PC-3 (cell line): ENCODE measurements around the gene KCNH5. TPM values are rescaled to one million over a fixed set of nuclear protein-coding genes. Genes with fewer than 3 reads are reported as not detected.

Experiments used
- ATAC-seq: fragments of 200-7000 bp; cut with Tn5 transposase; 2 replicates; pipeline ENCODE4 v1.9.1; 2020; ENCODE audit warnings: mild to moderate bottlenecking, moderate library complexity
- BruUV-seq: library from RNA; stranded (reverse); fragments of 400-500 nt; replicated peaks from 2 replicates; lab custom pipeline; 2021; lab: Mats Ljungman, UMichigan
- CTCF ChIA-PET: fragments of 300-600 bp; sonication (Branson Sonifier 250); formaldehyde crosslinking; loops from one replicate; lab custom pipeline; 2022; ENCODE audit warnings: antibody characterized with exemption; lab: Charles Lee
- POLR2A ChIA-PET: fragments of 300-600 bp; sonication (Branson Sonifier 250); formaldehyde crosslinking; loops from one replicate; lab custom pipeline; 2022; ENCODE audit warnings: antibody characterized with exemption; ENCODE audit not compliant: unreplicated experiment; lab: Charles Lee
- DNase-seq: peaks from one replicate; pipeline ENCODE4 v3.0.0-alpha.2; 2015
- H2AFZ ChIP-seq: fragments of 300-600 bp; sonication (generic); 2 replicates; pipeline ENCODE4 v1.6.0; 2016; ENCODE audit warnings: antibody characterized with exemption, low read length
- H3F3A ChIP-seq: fragments of 300-600 bp; sonication (generic); one replicate; pipeline ENCODE4 v1.6.0; 2017; ENCODE audit warnings: antibody characterized with exemption, low read length, control low read depth, mild to moderate bottlenecking; ENCODE audit not compliant: unreplicated experiment
- H3K27ac ChIP-seq: fragments of 300-600 bp; sonication (generic); 2 replicates; pipeline ENCODE4 v1.5.1; 2016; ENCODE audit warnings: mild to moderate bottlenecking, low read length
- H3K27me3 ChIP-seq: fragments of 300-600 bp; sonication (generic); 2 replicates; pipeline ENCODE4 v1.6.1; 2016; ENCODE audit warnings: low read length, mixed read lengths
- H3K36me3 ChIP-seq: fragments of 300-600 bp; sonication (generic); 2 replicates; pipeline ENCODE4 v1.6.1; 2016; ENCODE audit warnings: low read depth, mixed run types, low read length, mixed read lengths
- H3K4me1 ChIP-seq: fragments of 300-600 bp; sonication (generic); 2 replicates; pipeline ENCODE4 v1.5.1; 2016; ENCODE audit warnings: low read length; ENCODE audit not compliant: insufficient read depth
- H3K4me2 ChIP-seq: fragments of 300-600 bp; sonication (generic); 2 replicates; pipeline ENCODE4 v1.6.0; 2016; ENCODE audit warnings: low read length
- H3K4me3 ChIP-seq: fragments of 300-600 bp; sonication (generic); 2 replicates; pipeline ENCODE4 v1.5.1; 2016; ENCODE audit warnings: mild to moderate bottlenecking, low read length, mixed read lengths
- H3K79me2 ChIP-seq: fragments of 300-600 bp; sonication (generic); 2 replicates; pipeline ENCODE4 v1.6.1; 2017; ENCODE audit warnings: low read length, mixed read lengths
- H3K9ac ChIP-seq: fragments of 300-600 bp; sonication (generic); 2 replicates; pipeline ENCODE4 v1.6.0; 2016; ENCODE audit warnings: mild to moderate bottlenecking, low read length
- H3K9me2 ChIP-seq: fragments of 300-600 bp; sonication (generic); replicated peaks from 2 replicates; pipeline ENCODE4 v1.6.1; 2016; ENCODE audit warnings: mixed run types, low read length, mixed read lengths
- H3K9me3 ChIP-seq: fragments of 300-600 bp; sonication (generic); 2 replicates; pipeline ENCODE4 v1.6.1; 2016; ENCODE audit warnings: low read length, mixed read lengths
- H4K20me1 ChIP-seq: fragments of 300-600 bp; sonication (generic); 2 replicates; pipeline ENCODE4 v1.6.1; 2016; ENCODE audit warnings: low read length, mixed read lengths
- EZH2 ChIP-seq: fragments of 300-600 bp; sonication (generic); IDR thresholded peaks from one replicate; pipeline ENCODE4 v1.6.1; 2017; ENCODE audit warnings: antibody characterized with exemption, mild to moderate bottlenecking, low read length; ENCODE audit not compliant: unreplicated experiment
- EZH2phosphoT487 ChIP-seq: fragments of 300-600 bp; sonication (generic); IDR thresholded peaks from 2 replicates; pipeline ENCODE4 v1.6.1; 2018; ENCODE audit warnings: mild to moderate bottlenecking, antibody characterized with exemption, low read length, borderline replicate concordance
- intact Hi-C: fragments of 100-400 bp; cut with micrococcal nuclease; formaldehyde crosslinking; loops from 2 replicates; pipeline ENCODE4 v1.9.0; 2023
- total RNA-seq: library from RNA; depleted of rRNA; stranded (reverse); fragments of >200 nt; gene quantifications from 2 replicates; pipeline ENCODE4 v1.2.3, GENCODE V29; 2014
- TF ChIP-seq, protein P1 (sequence below): fragments of 300-600 bp; sonication (generic); conservative IDR thresholded peaks from 2 replicates; pipeline ENCODE4 v1.5.1; 2017; ENCODE audit warnings: antibody characterized with exemption, low read depth, mild to moderate bottlenecking, low read length

Gene KCNH5
- total RNA-seq, 1 experiment from 2014 or later = not detected

GRCh38 chr14:63009495-63009894, 35.8 kb downstream of the KCNH5 start:
- CTCF ChIA-PET = no interaction called here
- no peak for TF ChIP-seq EZH2
- TF ChIP-seq, protein P1, sequence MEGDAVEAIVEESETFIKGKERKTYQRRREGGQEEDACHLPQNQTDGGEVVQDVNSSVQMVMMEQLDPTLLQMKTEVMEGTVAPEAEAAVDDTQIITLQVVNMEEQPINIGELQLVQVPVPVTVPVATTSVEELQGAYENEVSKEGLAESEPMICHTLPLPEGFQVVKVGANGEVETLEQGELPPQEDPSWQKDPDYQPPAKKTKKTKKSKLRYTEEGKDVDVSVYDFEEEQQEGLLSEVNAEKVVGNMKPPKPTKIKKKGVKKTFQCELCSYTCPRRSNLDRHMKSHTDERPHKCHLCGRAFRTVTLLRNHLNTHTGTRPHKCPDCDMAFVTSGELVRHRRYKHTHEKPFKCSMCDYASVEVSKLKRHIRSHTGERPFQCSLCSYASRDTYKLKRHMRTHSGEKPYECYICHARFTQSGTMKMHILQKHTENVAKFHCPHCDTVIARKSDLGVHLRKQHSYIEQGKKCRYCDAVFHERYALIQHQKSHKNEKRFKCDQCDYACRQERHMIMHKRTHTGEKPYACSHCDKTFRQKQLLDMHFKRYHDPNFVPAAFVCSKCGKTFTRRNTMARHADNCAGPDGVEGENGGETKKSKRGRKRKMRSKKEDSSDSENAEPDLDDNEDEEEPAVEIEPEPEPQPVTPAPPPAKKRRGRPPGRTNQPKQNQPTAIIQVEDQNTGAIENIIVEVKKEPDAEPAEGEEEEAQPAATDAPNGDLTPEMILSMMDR = no peak
- TF ChIP-seq EZH2phosphoT487 = no peak

GRCh38 chr14:63006531-63006930, 38.7 kb downstream of the KCNH5 start:
- BruUV-seq = no TSS peak
- DNase-seq (no peak), ATAC-seq (no peak)
- H3K79me2 ChIP-seq = no peaks in the 10 kb centered on the region
- H3K4me3 ChIP-seq = no peak overlapping the region
- no peaks in the 10 kb centered on the region for H3K36me3 ChIP-seq
- CTCF ChIA-PET = no interaction called here
- H3K9me2 ChIP-seq = no peaks in the 10 kb centered on the region
- intact Hi-C loops = no loop called here
- peaks cover 72% of the 10 kb centered on the region for H3K27me3 ChIP-seq
- no peak overlapping the region for H3K27ac ChIP-seq
- H4K20me1 ChIP-seq = no peaks in the 10 kb centered on the region
- H3K4me2 ChIP-seq = no peak overlapping the region
- no peak overlapping the region for H3K9ac ChIP-seq
- H2AFZ ChIP-seq = no peak overlapping the region
- H3F3A ChIP-seq = no peaks in the 10 kb centered on the region
- TF ChIP-seq EZH2phosphoT487 = no peak
- TF ChIP-seq, protein P1 = no peak
- TF ChIP-seq EZH2 = no peak
- POLR2A ChIA-PET = no interaction called here
- no peaks in the 10 kb centered on the region for H3K9me3 ChIP-seq
- no peaks in the 10 kb centered on the region for H3K4me1 ChIP-seq

More at GRCh38 chr14:63009495-63009894, 35.8 kb downstream of the KCNH5 start:
- Histone ChIP-seq H3F3A (no peaks in the 10 kb centered on the region), H3K27me3 (peaks cover 71% of the 10 kb centered on the region), H3K9me3 (no peaks in the 10 kb centered on the region), H3K36me3 (no peaks in the 10 kb centered on the region), H3K79me2 (no peaks in the 10 kb centered on the region), H4K20me1 (no peaks in the 10 kb centered on the region), H3K27ac (no peak overlapping the region), H3K4me1 (no peaks in the 10 kb centered on the region), H3K4me3 (no peak overlapping the region), H3K9ac (no peak overlapping the region), H3K4me2 (no peak overlapping the region), H2AFZ (no peak overlapping the region), H3K9me2 (no peaks in the 10 kb centered on the region)
- intact Hi-C loops = no loop called here
- DNase-seq (no peak), ATAC-seq (no peak)
- POLR2A ChIA-PET = no interaction called here
- no TSS peak for BruUV-seq

DNA sequence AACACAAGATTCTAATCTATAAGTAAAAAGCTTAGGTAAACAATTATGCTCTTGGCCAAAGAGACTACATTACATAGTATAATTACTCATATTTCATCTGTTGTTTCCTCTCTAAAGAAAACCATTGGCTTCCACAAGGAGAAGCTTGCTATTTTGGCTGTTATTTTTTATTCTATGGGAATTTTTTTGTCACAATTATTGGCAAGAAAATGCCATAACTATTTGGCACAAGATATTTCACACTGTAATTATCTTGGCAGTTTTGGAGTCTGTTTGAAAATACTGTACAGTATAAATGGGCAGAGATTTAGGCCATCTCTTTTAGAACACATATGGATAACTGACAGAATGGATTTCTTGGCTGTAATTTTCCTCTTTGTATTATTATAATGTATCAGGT, 51.2 kb downstream of the KCNH5 start:
- Histone ChIP-seq H3K27me3 (peaks cover 32% of the 10 kb centered on the region), H3K27ac (no peak overlapping the region), H4K20me1 (no peaks in the 10 kb centered on the region), H3K9me2 (no peaks in the 10 kb centered on the region), H3K4me3 (no peak overlapping the region), H3K4me2 (no peak overlapping the region), H3F3A (no peaks in the 10 kb centered on the region), H3K9me3 (no peaks in the 10 kb centered on the region), H3K79me2 (no peaks in the 10 kb centered on the region), H3K36me3 (no peaks in the 10 kb centered on the region), H3K4me1 (no peaks in the 10 kb centered on the region), H3K9ac (no peak overlapping the region), H2AFZ (no peak overlapping the region)
- no TSS peak for BruUV-seq
- TF ChIP-seq, protein P1 = no peak
- no peak for TF ChIP-seq EZH2
- ChIA-PET CTCF (no interaction called here), POLR2A (no interaction called here)
- intact Hi-C loops = no loop called here
- ATAC-seq = no peak
- no peak for DNase-seq
